Breast epithelium (tissue), 3 donors: ENCODE measurements around the gene TANC1.

ENCODE experiments used
- POLR2A ChIP-seq: fragments of 450-650 bp; IDR thresholded peaks from one replicate; pipeline ENCODE4 v1.6.1; 2016; ENCODE audit warnings: antibody characterized with exemption, mild to moderate bottlenecking, moderate library complexity
- POLR2AphosphoS5 ChIP-seq, 3 donors: sonication (generic); formaldehyde crosslinking; IDR thresholded peaks; one replicate each; pipeline ENCODE4 v1.6.1; 2017; ENCODE audit warnings: antibody characterized with exemption in 3 of 3
- TF ChIP-seq, protein P1 (sequence below), 3 donors: fragments of 450-650 bp; IDR thresholded peaks; one replicate each; pipeline ENCODE4 v1.5.1; 2016 to 2017; ENCODE audit warnings: antibody characterized with exemption in 3 of 3, mild to moderate bottlenecking in 3 of 3, moderate library complexity in 3 of 3

- TF ChIP-seq, protein P1, sequence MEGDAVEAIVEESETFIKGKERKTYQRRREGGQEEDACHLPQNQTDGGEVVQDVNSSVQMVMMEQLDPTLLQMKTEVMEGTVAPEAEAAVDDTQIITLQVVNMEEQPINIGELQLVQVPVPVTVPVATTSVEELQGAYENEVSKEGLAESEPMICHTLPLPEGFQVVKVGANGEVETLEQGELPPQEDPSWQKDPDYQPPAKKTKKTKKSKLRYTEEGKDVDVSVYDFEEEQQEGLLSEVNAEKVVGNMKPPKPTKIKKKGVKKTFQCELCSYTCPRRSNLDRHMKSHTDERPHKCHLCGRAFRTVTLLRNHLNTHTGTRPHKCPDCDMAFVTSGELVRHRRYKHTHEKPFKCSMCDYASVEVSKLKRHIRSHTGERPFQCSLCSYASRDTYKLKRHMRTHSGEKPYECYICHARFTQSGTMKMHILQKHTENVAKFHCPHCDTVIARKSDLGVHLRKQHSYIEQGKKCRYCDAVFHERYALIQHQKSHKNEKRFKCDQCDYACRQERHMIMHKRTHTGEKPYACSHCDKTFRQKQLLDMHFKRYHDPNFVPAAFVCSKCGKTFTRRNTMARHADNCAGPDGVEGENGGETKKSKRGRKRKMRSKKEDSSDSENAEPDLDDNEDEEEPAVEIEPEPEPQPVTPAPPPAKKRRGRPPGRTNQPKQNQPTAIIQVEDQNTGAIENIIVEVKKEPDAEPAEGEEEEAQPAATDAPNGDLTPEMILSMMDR (IDR thresholded peaks at IDR 0.05): peak in 1 of 3 donors; percentile 24
- no peak for TF ChIP-seq POLR2AphosphoS5 (IDR thresholded peaks at IDR 0.05)
- TF ChIP-seq POLR2A: no peak
Measured at GRCh38 chr2:159071190-159071915, 102.9 kb downstream of the TANC1 start.
